Brain microvascular endothelial cell (primary cell): Measurements from ENCODE around the gene PEA15.

Experiments
- DNase-seq: peaks from one replicate; pipeline ENCODE4 v3.0.0-alpha.2; 2020
- H3K27ac ChIP-seq: fragments of 250-450 bp; sonication (Bioruptor Pico); 2 replicates; pipeline ENCODE4 v1.5.1; 2020; ENCODE audit warnings: mild to moderate bottlenecking, moderate library complexity
- H3K27me3 ChIP-seq: fragments of 250-450 bp; sonication (Bioruptor Pico); replicated peaks from 2 replicates; pipeline ENCODE4 v1.5.1; 2020; ENCODE audit warnings: mild to moderate bottlenecking
- H3K36me3 ChIP-seq: fragments of 250-450 bp; sonication (Bioruptor Pico); replicated peaks from 2 replicates; pipeline ENCODE4 v1.5.1; 2020; ENCODE audit warnings: mild to moderate bottlenecking
- H3K4me3 ChIP-seq: 2 replicates; pipeline ENCODE4 v1.5.1; 2011; ENCODE audit warnings: low read depth, mild to moderate bottlenecking, control low read depth, low read length, moderate library complexity
- in situ Hi-C: cut with HindIII; loops from 2 replicates; pipeline ENCODE4 v1.10.0; 2017; ENCODE audit warnings: low sequenced_read_pairs, low pct_ligation_motif_present
- TF ChIP-seq, protein P1 (sequence below): IDR thresholded peaks from 2 replicates; pipeline ENCODE4 v1.5.1; 2011; ENCODE audit warnings: low read depth, mild to moderate bottlenecking, moderate library complexity, low read length, control low read depth, inconsistent platforms; ENCODE audit errors: missing control alignments

The PEA15 gene

DNA sequence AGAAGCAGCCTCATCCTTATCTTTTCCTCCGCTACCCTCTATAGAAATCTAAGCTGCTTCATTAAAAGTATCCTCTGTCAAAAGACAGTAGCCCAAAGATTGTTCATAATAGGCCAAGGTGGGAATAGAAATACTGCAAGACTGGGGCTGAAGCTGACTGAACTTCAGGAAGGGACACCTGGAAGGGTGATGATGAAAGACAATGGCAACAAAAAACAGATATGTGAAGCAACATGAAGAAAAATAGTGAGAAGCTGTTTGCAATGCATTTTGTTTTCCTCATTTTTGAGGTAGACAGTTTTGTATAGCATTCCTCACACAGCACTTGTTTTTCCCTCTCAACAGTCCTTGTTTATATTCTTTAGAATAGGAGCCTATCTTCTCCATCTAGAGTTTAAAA lies 40.2 kb downstream of the PEA15 start:
- TF ChIP-seq, protein P1, sequence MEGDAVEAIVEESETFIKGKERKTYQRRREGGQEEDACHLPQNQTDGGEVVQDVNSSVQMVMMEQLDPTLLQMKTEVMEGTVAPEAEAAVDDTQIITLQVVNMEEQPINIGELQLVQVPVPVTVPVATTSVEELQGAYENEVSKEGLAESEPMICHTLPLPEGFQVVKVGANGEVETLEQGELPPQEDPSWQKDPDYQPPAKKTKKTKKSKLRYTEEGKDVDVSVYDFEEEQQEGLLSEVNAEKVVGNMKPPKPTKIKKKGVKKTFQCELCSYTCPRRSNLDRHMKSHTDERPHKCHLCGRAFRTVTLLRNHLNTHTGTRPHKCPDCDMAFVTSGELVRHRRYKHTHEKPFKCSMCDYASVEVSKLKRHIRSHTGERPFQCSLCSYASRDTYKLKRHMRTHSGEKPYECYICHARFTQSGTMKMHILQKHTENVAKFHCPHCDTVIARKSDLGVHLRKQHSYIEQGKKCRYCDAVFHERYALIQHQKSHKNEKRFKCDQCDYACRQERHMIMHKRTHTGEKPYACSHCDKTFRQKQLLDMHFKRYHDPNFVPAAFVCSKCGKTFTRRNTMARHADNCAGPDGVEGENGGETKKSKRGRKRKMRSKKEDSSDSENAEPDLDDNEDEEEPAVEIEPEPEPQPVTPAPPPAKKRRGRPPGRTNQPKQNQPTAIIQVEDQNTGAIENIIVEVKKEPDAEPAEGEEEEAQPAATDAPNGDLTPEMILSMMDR: no peak
- Histone ChIP-seq H3K36me3 (peaks cover 10% of the 10 kb centered on the region), H3K27ac (no peak overlapping the region), H3K27me3 (no peaks in the 10 kb centered on the region), H3K4me3 (no peak overlapping the region)
- in situ Hi-C loops: no loop called here
- no peak for DNase-seq

GRCh38 chr1:160247053-160247452 lies 41.9 kb downstream of the PEA15 start:
- in situ Hi-C loops: no loop called here
- Histone ChIP-seq H3K27me3 (no peaks in the 10 kb centered on the region), H3K27ac (no peak overlapping the region), H3K4me3 (no peak overlapping the region), H3K36me3 (peaks cover 6% of the 10 kb centered on the region)
- TF ChIP-seq, protein P1: no peak
- DNase-seq: no peak

DNA sequence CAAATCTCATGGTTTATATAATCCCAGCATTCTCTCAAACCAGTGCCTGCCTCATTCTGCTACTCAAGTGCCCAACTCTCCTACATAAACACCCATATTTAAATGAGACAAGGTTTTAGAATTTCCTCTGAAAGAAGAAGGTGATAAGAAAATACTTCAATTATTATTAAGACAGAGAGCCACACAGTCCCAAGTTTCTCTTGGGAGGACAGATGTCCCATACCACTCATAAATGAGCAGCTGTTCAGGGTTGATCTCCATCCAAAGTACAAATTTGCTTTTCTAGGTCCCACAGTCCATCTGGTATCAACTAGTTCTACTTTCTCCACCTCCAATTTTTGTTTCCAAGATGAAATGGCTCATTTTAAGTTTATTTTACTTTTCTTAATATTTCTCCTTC lies 45.8 kb downstream of the PEA15 start:
- H3K36me3 ChIP-seq: no peaks in the 10 kb centered on the region
- TF ChIP-seq, protein P1: no peak
- in situ Hi-C loops: no loop called here
- H3K27ac ChIP-seq: no peak overlapping the region
- no peak for DNase-seq
- no peak overlapping the region for H3K4me3 ChIP-seq
- H3K27me3 ChIP-seq: no peaks in the 10 kb centered on the region

GRCh38 chr1:160251687-160252526 lies 46.7 kb downstream of the PEA15 start:
- TF ChIP-seq, protein P1: peak; percentile 76
- DNase-seq: peak; percentile 61
- Histone ChIP-seq H3K36me3 (no peaks in the 10 kb centered on the region), H3K27ac (no peak overlapping the region), H3K4me3 (no peak overlapping the region), H3K27me3 (no peaks in the 10 kb centered on the region)
- in situ Hi-C loops: no loop called here

GRCh38 chr1:160255781-160256300 lies 50.7 kb downstream of the PEA15 start:
- no peak for DNase-seq
- TF ChIP-seq, protein P1: no peak
- Histone ChIP-seq H3K36me3 (no peaks in the 10 kb centered on the region), H3K27me3 (no peaks in the 10 kb centered on the region), H3K4me3 (no peak overlapping the region), H3K27ac (no peak overlapping the region)
- in situ Hi-C loops: no loop called here
